Lung (tissue), 12 donors: ENCODE data around the gene PRSS33. TPM values are rescaled to one million over a fixed set of nuclear protein-coding genes. Genes with fewer than 3 reads are reported as not detected.

Source experiments
- ATAC-seq: fragments of 200-7000 bp; cut with Tn5 transposase; one replicate; pipeline ENCODE4 v1.9.1; 2020; ENCODE audit warnings: moderate number of reproducible peaks; ENCODE audit not compliant: insufficient read depth, low FRiP score
- DNase-seq, 3 donors: peaks; one replicate each; pipeline ENCODE4 v3.0.0-alpha.2; 2013 to 2017
- H3K27ac ChIP-seq, 2 donors: one replicate each; pipeline ENCODE4 v1.5.1; 2013; ENCODE audit warnings: mild to moderate bottlenecking in 2 of 2, moderate library complexity in 2 of 2, control low read depth in 1 of 2, inconsistent platforms in 1 of 2, low read depth in 1 of 2, low read length in 1 of 2
- H3K27me3 ChIP-seq, 3 donors: one replicate each; pipeline ENCODE4 v1.5.1; 2013; ENCODE audit warnings: low read length in 2 of 3; ENCODE audit not compliant: control insufficient read depth in 3 of 3, insufficient read depth in 3 of 3
- H3K36me3 ChIP-seq, 4 donors: one replicate each; pipeline ENCODE4 v1.5.1; 2013; ENCODE audit warnings: low read length in 4 of 4, mild to moderate bottlenecking in 1 of 4, moderate library complexity in 1 of 4; ENCODE audit not compliant: control insufficient read depth in 4 of 4, insufficient read depth in 4 of 4
- H3K4me1 ChIP-seq, 5 donors: one replicate each; pipeline ENCODE4 v1.5.1; 2013; ENCODE audit warnings: low read length in 5 of 5, mild to moderate bottlenecking in 2 of 5, moderate library complexity in 1 of 5; ENCODE audit not compliant: control insufficient read depth in 5 of 5, insufficient read depth in 5 of 5
- H3K4me3 ChIP-seq: one replicate; pipeline ENCODE4 v1.5.1; 2013; ENCODE audit warnings: mild to moderate bottlenecking, control low read depth, moderate library complexity
- H3K9ac ChIP-seq, 2 donors: one replicate each; pipeline ENCODE4 v1.5.1; 2013; ENCODE audit warnings: low read length in 2 of 2, control low read depth in 1 of 2; ENCODE audit not compliant: insufficient read depth in 1 of 2
- H3K9me3 ChIP-seq, 4 donors: one replicate each; pipeline ENCODE4 v1.5.1; 2013; ENCODE audit warnings: low read length in 3 of 4, mild to moderate bottlenecking in 1 of 4, moderate library complexity in 1 of 4; ENCODE audit not compliant: control insufficient read depth in 4 of 4, insufficient read depth in 3 of 4
- CTCF ChIP-seq: IDR thresholded peaks from 2 replicates; pipeline ENCODE4 v1.5.1; 2012; ENCODE audit warnings: mild to moderate bottlenecking; ENCODE audit errors: control extremely low read depth, extremely low read depth
- WGBS, 2 donors: extraction: QIAGEN DNeasy Blood & Tissue Kit; methylation state at CpG; one replicate each; pipeline ENCODE4 v1.1.7; 2013; 5-methylcytosine and 5-hydroxymethylcytosine counted together
- polyA plus RNA-seq, 2 donors: library from polyadenylated mRNA; stranded (reverse); fragments of 200-250 nt; gene quantifications; one replicate each; pipeline ENCODE4 v1.2.1, GENCODE V29; 2013
- total RNA-seq, 2 donors: library from RNA; depleted of rRNA in 1 of 2; stranded (reverse); fragments of >200 nt in 1 of 2; gene quantifications; one replicate each; pipeline ENCODE4 v1.2.1, GENCODE V29; 2014 to 2021
- donor health status: control.
- donor health status: control.
- donor health status: Bipolar disorder and iron deficiency.
- donor health status: healthy.
- donor health status: DM: yes; HTN: yes; CAD: no.

PRSS33 gene
- total and polyA plus RNA-seq, 4 donors, result 0.08 to 0.12 TPM; not detected in 2

- TF ChIP-seq CTCF, result no peak
- ATAC-seq (no peak), DNase-seq (no peak)
- no peaks in the 10 kb centered on the region for H3K4me1 ChIP-seq
- H3K27me3 ChIP-seq, result peaks cover 0 to 7% (median 0%) of the 10 kb centered on the region in 3 donors
- no peak overlapping the region for H3K9ac ChIP-seq
- H3K27ac ChIP-seq, result no peak overlapping the region
- H3K4me3 ChIP-seq, result no peak overlapping the region
- WGBS, 2 donors, result 89 to 91% methylated on average over 7 of the region's 7 CpGs
- peaks cover 0 to 10% (median 3%) of the 10 kb centered on the region in 4 donors for H3K9me3 ChIP-seq
- H3K36me3 ChIP-seq, result no peaks in the 10 kb centered on the region
These were observed 20.8 kb upstream of the PRSS33 start for GRCh38 chr16:2808181-2808580.

GRCh38 chr16:2806286-2806685, 18.9 kb upstream of the PRSS33 start:
- H3K4me1 ChIP-seq, result no peaks in the 10 kb centered on the region
- ATAC-seq (no peak), DNase-seq (no peak)
- no peaks in the 10 kb centered on the region for H3K36me3 ChIP-seq
- no peak overlapping the region for H3K27ac ChIP-seq
- H3K9ac ChIP-seq, result no peak overlapping the region
- peaks cover 0 to 10% (median 3%) of the 10 kb centered on the region in 4 donors for H3K9me3 ChIP-seq
- H3K4me3 ChIP-seq, result no peak overlapping the region
- TF ChIP-seq CTCF, result no peak
- H3K27me3 ChIP-seq, result peaks cover 0 to 7% (median 0%) of the 10 kb centered on the region in 3 donors
- 76 to 78% methylated on average over 5 of the region's 5 CpGs for WGBS, 2 donors

GRCh38 chr16:2804728-2805127, 17.4 kb upstream of the PRSS33 start:
- TF ChIP-seq CTCF, result no peak
- ATAC-seq (no peak), DNase-seq (no peak)
- Histone ChIP-seq H3K9me3 (peaks cover 0 to 10% (median 3%) of the 10 kb centered on the region in 4 donors), H3K27me3 (peaks cover 0 to 7% (median 0%) of the 10 kb centered on the region in 3 donors), H3K4me3 (no peak overlapping the region), H3K9ac (no peak overlapping the region), H3K27ac (no peak overlapping the region), H3K4me1 (no peaks in the 10 kb centered on the region), H3K36me3 (no peaks in the 10 kb centered on the region)
- WGBS, 2 donors, result 85 to 95% methylated on average over 4 of the region's 4 CpGs
